Pons (tissue), 1 donor: ENCODE data around the gene NFAT5.
"Not testable (repeated sequence)": the region's sequence is repeated elsewhere in the genome, so short reads cannot be mapped to it uniquely, and the experiment has no call there.

Source experiments
- DNase-seq: peaks from one replicate; pipeline ENCODE4 v3.0.0-alpha.2; 2016; ENCODE audit warnings: low spot score

NFAT5 gene, protein sequence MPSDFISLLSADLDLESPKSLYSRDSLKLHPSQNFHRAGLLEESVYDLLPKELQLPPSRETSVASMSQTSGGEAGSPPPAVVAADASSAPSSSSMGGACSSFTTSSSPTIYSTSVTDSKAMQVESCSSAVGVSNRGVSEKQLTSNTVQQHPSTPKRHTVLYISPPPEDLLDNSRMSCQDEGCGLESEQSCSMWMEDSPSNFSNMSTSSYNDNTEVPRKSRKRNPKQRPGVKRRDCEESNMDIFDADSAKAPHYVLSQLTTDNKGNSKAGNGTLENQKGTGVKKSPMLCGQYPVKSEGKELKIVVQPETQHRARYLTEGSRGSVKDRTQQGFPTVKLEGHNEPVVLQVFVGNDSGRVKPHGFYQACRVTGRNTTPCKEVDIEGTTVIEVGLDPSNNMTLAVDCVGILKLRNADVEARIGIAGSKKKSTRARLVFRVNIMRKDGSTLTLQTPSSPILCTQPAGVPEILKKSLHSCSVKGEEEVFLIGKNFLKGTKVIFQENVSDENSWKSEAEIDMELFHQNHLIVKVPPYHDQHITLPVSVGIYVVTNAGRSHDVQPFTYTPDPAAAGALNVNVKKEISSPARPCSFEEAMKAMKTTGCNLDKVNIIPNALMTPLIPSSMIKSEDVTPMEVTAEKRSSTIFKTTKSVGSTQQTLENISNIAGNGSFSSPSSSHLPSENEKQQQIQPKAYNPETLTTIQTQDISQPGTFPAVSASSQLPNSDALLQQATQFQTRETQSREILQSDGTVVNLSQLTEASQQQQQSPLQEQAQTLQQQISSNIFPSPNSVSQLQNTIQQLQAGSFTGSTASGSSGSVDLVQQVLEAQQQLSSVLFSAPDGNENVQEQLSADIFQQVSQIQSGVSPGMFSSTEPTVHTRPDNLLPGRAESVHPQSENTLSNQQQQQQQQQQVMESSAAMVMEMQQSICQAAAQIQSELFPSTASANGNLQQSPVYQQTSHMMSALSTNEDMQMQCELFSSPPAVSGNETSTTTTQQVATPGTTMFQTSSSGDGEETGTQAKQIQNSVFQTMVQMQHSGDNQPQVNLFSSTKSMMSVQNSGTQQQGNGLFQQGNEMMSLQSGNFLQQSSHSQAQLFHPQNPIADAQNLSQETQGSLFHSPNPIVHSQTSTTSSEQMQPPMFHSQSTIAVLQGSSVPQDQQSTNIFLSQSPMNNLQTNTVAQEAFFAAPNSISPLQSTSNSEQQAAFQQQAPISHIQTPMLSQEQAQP (N-terminal part only)

DNA sequence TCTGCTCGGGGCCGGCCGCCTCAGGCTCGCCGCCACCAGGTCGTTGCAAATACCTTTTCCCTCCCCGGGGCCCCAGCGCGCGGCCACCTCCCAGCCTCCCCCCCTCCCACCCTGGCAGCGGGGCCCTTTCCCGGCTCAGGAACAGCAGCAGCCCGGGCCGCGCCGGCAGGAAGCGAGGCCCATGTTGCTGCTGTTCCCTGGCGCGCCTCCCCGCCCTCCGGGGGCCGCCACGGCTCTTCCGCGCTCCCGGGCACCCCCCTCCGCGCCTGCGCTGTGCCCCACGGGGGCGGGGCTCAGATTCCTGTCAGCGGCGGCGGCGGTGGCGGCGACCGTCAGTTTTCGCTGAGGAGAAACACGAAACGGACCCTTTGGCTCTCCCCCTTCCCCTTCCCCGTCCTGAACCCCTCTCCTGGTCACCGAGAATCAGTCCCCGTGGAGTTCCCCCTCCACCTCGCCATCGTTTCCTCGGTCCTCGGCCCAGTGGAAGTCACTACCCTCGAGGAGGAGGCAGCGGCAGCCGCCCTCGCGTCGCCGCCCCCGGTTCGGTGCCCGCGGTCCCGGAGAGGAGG is at the start of gene NFAT5:
TSS of gene NFAT5 (plus strand) at position 296 of the 569 bp plus-strand sequence. CDS start 336 bp downstream, outside the sequence.
- DNase-seq = peak; percentile 85

DNA sequence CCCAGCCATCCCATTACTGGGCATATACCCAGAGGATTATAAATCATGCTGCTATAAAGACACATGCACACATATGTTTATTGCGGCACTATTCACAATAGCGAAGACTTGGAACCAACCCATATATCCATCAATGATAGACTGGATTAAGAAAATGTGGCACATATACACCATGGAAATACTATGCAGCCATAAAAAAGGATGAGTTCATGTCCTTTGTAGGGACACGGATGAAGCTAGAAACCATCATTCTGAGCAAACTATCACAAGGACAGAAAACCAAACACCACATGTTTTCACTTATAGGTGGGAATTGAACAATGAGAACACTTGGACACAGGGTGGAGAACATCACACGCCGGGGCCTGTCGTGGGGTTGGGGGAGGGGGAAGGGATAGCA is 47.9 kb upstream of the NFAT5 start:
- DNase-seq = not testable (repeated sequence)

DNA sequence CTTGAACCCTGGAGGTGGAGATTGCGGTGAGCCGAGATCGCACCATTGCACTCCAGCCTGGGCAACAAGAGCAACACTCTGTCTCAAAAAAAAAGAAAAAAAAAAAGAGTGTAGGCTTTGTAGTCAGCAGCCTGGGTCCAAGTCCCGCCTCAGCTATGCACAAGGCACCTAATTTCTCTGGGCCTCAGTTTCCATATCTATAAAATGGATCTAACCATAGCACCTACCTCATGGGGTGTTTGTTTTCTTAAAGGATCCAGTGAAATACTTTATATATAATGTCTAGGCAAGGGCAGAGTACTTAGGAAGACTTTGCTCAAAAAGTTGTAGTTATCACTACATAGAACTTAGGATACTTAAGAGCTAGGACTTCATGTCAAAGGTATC is 45.4 kb upstream of the NFAT5 start:
- no peak for DNase-seq

DNA sequence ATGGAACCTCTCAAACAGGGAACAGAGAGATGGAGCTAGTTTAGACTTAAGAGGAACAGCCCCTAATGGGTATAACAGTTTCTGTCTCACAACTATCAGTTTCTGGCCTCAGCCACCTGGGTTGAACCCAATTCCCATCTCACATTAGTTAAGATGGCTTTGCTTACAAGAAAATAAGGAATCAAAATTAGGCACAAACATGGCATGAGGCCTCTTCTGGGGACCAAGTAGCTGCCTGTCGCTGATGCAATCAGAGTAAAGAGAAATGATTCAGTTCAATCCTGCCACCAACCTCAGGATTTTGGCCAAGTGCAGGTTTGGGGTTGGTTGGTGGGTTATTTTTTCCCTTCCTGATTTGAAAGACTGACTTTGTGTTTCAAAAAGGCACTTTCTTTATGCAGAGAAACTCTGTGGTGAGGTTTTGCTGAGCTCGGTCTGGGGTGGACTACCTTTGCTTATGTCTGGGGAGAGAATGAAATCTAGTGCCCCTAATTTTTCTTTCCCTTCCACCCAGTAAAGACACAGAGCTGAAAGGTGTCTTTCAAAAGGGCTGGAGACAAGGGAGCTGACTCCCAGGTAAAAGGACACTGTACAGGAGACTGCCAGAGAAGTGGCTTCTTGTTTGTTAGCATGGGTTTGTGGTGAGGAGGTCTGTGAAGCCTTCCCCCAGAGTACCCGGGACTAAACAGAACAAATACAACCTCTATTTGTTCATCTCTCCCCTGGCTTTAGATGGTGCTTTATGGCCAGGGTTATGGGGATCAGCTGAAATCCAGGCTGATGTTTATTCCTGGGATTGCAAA is 44.8 kb upstream of the NFAT5 start:
- DNase-seq = no peak

DNA sequence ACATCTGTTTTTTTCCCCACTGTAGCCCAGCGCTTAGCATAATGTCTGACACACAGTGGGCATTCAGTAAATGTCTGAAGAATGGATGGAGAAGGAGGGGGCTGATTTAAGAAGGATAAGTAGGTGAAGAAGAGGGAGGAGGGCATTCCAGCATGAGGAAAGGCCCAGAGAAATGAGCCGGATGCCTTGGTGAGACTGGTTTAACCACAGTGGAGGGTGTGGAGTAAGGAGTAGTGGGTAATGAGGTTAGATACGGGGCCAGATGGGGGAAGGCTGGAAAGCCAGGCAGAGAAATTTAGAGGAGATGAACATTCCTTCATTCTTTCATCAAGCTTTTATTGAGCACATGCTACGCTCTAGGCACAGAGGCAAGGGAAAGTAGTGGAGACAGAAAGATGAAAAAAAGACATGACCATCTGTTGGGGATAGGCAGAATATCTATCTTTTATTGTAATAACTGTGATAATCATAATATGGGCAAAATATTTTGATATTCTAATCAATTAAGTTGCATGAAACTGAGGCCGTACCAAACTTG is 43.7 kb upstream of the NFAT5 start:
- no peak for DNase-seq

DNA sequence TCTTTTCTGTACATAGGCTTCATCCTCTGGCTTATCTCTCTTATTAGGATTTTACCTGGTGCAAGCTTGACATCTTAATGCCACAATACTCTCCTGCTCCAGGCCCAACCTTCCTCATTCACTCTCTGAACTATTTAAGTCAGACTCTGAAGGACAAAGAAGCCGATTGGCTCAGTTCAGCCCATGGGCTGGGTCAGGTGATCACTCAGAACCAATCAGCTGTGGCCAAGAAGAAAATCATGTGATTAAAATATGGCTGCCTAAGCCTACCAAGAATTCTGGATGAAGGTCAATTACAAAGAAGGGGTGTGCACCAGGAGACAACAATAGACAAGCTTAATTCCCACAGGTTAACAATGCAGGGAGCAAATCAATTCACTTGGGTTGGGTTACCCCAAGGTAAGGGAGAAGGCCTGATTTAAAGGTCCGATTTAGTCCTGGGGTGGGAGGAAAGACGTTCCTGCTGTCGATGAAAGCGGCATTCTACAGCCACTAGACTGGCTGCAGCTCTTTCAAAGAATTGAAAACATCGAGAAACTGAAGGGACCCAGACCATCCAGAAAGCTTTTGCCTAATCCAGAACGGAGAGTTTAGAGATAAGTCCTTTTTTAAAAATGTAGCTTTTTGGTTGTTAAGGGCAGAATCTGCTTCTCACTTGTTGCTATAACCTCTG is 42.9 kb upstream of the NFAT5 start:
- no peak for DNase-seq

DNA sequence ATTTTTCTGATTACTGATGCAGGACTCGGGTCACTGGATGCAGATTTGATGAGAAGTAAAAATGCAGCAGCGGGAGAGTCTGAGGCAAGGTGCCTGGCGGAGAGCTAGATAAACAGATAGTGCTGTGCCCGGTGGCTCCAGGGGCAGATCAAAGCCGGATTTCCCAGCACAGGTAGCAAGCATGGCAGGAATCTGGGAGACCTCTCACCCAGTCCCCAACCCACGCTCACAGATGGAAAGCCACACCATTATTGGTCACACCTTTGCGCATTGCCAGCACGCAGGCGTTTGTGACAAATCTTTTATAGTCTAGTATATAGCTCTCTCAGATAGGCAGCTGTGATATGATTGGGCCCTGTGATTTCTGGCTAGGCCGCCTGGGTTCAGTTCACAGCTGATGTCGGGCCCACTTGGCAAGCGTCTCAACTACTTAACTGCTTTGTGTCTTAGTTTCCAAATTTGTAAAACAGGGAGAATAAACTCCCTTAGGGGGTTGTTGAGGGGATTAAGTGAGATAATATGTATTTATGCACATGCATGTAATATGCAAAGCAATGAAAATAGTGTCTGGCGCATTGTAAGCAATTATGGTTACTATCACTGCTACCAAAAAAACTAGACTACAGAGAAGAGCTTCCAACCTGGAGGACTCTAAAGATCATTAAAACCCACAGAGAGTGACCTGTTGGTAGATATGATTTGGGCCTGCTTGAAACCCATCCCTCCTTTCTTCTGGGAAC is 42.0 kb upstream of the NFAT5 start:
- DNase-seq = no peak

DNA sequence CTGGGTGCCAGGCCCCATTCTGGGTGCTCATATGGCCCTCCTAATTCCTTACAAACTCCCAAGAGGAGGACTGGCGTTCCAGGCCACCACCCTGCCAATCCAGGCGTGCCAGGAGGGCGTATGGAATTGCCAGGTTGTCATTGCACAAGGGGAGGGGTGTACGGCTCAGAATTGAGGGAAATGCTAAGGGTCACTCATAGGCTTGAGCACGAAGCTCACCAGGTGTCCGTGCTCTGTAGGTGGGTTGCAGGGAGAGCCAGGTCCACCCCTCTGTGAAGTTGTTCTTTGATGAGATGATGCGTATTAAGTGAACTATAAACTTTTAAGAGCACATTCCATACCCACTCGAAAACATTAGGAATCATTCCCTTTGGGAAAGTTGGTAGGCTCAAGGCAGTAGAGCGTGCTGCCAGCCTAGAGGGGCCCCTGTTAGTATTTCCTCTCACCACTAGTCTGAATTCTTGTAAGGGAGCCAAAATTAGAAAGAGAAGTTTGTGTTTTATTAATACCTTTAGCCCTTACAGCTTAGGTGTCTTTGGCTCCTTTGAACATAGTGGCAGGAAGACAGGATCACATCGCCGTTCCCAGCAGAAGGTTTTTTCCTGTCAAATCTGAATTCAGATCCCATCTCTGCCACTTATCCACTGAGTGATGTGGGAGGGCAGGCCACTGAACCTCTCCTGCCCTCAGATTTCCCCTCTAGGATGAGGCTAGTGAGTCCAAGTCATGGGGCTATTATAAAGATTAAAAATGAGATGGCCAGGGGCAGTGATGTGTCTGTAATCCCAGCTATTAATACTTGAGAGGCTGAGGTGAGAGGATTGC is 38.7 kb upstream of the NFAT5 start:
- no peak for DNase-seq

DNA sequence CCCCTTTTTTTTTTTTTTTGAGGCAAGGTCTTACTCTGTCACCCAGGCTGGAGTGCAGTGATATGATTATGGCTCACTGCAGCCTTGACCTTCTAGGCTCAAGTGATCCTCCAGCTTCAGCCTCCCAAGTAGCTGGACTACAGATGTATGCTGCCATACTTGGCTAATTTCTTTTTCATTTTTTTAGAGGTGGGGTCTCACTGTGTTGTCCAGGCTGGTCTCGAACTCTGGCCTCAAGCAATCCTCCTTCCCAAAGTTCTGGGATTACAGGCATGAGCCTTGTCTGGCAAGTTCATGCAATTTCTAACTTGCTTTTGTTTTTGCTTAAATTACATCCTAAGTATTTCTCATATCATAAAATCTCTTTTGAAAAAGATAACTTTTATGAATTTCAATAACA is 33.8 kb upstream of the NFAT5 start:
- DNase-seq = no peak

DNA sequence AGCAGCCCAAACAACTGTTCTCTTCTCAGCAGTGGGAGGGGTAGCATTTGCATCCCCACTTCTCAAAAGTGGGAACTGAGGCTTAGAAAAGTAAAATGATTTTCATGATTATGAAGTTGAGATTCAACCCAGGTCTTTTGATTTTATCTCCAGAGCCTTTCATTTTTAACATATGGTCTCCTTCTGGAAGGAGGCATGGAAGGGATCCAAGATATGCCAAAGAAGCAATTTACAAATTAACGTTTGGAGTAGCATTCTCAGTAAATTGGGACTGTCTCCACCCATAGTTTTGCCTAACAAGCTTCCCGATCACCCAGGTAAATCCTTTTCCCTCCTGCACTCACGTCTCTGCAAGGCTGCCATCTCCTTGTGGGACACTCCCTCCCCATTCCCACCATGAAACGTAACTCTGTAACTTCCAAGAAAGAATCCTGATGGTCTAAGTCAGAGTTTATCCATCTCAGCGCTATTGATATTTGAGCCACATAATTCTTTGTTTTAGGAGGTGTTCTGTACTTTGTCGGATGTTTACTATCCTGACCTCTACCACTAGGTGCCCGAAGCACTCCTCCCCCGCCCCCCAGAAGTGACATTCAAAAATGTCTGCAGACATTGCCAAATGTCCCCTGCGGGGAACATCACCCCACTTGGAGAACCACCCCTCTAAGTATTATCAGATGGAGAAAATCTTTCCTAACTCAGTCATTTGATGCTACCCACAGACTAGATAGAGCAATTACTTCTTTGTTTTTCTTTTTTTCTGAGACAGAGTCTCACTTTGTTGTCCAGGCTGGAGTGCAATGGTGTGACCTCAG is 32.9 kb upstream of the NFAT5 start:
- DNase-seq = no peak

DNA sequence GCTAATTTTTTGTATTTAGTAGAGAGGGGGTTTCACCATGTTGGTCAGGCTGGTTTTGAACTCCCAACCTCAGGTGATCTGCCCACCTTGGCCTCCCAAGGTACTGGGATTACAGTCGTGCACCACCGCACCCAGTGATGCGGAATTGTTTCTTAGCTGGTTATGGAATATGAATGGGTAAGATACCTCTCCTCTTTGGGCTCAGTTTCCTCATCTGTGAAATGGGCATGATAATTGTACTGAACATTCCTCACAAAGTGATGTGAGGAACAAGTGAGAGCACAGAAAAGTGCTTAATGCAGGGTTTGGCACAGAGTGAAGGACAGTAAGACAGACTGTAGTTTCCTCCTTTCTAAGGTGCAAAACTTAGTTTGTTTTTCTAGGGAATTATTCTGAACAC is 31.0 kb upstream of the NFAT5 start:
- DNase-seq = no peak

DNA sequence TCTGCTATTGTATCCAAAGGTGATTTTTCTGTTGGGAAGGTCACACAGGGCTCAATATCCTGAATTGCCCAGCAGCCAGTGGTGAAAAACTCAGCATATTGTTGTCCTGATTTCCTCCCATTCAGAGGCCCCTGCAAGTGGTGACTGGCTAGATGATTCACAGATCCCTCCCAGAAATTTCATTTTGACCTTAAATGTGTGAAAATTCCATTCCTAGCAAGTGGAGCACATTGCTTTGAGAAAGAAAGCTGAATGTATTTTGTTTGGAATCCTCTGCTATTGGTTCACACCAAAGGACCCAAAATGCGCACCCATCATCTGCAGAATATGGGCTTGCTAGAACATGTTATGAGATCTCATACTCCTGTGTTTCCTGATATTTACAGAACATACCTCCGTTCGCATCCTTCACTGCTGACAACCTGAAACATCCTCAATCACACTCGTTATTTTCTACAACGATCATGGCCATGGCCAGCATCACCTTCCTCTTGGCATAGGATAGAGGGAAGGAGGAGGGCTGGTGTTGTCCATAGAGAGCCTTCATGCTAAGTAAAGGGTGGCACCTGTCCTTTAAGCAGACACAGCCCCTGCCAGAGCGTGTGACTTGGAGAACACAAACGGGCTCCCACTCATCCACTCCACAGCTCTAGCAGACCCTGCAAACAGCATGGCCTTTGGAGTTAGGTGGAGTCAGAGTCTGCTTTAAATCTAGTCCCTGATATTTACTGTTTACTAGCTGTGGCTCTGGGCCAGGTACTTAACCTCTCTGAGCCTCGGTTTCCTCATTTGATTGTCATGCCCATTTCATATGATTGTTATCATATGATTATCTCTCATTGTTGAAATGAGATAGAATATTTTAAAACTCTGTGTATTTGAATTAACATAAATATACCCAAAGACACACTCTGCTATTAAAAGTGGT is 30.4 kb upstream of the NFAT5 start:
- no peak for DNase-seq

DNA sequence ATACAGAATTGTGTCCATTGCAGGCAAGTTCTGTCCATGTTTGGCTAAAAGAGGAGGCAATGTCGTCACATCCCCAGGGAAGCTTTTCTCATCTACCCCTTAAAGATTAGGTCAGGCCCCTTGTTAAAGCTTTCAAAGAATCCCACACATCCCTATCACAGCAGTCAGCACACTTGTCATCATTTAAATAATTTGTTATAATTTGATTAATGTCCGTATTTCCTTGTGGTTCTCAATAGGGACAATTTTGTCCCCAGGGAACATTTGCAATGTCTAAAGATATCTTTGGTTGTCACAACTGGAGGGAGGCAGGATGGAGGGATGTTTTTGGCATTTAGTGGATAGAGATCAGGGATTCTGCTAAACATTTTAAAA is 28.1 kb upstream of the NFAT5 start:
- DNase-seq = no peak

DNA sequence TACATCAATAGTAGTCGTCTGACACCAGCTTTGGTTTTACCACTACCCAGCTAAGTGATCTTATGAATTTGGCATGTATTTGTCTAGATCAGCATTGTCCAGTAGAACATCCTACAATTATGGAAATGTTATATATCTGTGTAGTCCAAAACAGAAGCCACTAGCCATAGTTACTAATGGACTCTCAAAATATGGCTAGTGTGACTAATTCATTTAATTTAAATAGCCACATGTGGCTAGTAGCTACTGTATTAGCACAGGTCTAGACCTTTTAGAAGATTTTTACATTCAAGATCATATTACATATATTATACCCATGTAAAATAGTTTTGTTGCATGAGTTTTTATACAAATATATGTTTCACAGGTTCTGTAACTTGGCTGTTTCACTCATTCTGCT is 27.0 kb upstream of the NFAT5 start:
- DNase-seq = no peak

DNA sequence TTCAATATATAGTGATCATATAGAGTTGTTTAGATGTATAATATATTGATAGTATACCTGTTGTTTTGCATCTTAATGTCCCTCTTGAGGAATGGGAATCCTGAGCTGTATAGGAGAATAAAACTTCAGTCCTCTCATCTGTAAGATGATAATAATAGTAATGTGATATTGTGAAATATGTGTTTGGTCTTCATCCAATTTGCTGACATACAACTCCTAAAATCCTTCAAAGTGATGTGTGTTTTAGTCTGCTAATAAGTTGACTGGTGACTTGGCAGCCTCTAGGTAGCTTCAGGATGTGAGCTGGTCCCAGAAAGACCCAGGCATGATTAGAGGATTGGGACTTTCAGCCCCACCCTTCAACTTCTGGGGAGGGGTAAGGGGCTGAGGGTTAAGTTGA is 22.8 kb upstream of the NFAT5 start:
- no peak for DNase-seq

DNA sequence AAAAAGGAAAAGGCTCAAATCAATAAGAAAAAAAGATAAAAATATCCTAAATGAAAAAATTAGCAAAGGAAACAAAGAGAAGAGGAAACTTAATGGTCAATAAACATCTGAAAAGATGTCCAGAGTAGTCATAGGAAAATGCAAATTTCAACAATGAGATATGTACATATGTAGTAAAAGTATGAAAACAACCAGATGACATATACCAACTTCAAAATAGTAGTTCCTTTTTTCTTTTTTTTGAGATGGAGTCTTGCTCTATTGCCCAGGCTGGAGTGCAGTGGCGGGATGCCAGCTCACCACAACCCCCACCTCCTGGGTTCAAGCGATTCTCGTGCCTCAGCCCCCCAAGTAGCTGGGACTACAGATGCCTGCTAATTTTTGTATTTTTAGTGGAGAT is 21.7 kb upstream of the NFAT5 start:
- DNase-seq = no peak

DNA sequence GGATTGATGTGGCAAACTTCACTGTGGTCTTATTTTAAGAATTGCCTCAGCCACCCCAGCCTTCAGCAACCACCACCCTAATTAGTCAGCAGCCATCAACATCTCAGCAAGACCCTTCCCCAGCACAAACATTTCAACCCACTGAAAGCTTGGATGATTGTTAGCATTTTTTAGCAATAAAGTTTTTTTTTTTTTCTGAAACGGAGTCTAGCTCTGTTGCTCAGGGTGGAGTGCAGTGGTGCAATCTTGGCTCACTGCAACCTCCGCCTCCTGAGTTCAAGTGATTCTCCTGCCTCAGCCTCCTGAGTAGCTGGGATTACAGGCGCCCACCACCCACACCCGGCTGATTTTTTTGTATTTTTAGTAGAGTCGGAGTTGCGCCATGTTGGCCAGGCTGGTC is 19.1 kb upstream of the NFAT5 start:
- not testable (repeated sequence) for DNase-seq
